Measurements from ENCODE around the gene VAT1. TPM values are rescaled to one million over a fixed set of nuclear protein-coding genes. Genes with fewer than 3 reads are reported as not detected.

The VAT1 gene
- polyA plus RNA-seq, 3 donors from 2014 or later, result 33.7 to 56.3 (median 34.5) TPM

- H3K4me1 Mint-ChIP-seq, result peaks cover 23 to 37% of the 10 kb centered on the region in 2 donors
- H3K27me3 Mint-ChIP-seq (ENCODE audit: low read depth in 3 of 3), result peaks cover 5 to 10% (median 6%) of the 10 kb centered on the region in 3 donors
- H3K27ac Mint-ChIP-seq, result peak overlapping the region in 4 of 6 donors; percentile 8 to 85 (median 63)
- peak overlapping the region; percentile 85 to 95 (median 89) for H3K4me3 Mint-ChIP-seq
- DNase-seq, result peak; percentile 41 to 45 (median 43)
- H3K9me3 Mint-ChIP-seq, result no peaks in the 10 kb centered on the region
- H3K36me3 Mint-ChIP-seq, result no peaks in the 10 kb centered on the region
Measured at GRCh38 chr17:43020789-43021740, 1.1 kb downstream of the VAT1 start.

GRCh38 chr17:43020030-43020621 is 2.1 kb downstream of the VAT1 start:
- Mint-ChIP-seq H3K27ac (peak overlapping the region in 1 of 6 donors; percentile 22), H3K27me3 (ENCODE audit: low read depth in 3 of 3) (peaks cover 5 to 10% (median 6%) of the 10 kb centered on the region in 3 donors)
- no peak for DNase-seq

GRCh38 chr17:43019418-43019817 is 2.8 kb downstream of the VAT1 start:
- no peak for DNase-seq
- peak overlapping the region in 1 of 6 donors; percentile 71 for H3K27ac Mint-ChIP-seq
- peak overlapping the region in 4 of 5 donors; percentile 38 to 87 (median 48) for H3K4me3 Mint-ChIP-seq
- no peaks in the 10 kb centered on the region for H3K9me3 Mint-ChIP-seq
- peaks cover 16 to 29% of the 10 kb centered on the region in 2 donors for H3K4me1 Mint-ChIP-seq
- H3K27me3 Mint-ChIP-seq (ENCODE audit: low read depth in 3 of 3), result peaks cover 3 to 8% (median 5%) of the 10 kb centered on the region in 3 donors
- no peaks in the 10 kb centered on the region for H3K36me3 Mint-ChIP-seq

More at GRCh38 chr17:43020030-43020621, 2.1 kb downstream of the VAT1 start:
- Mint-ChIP-seq H3K9me3 (no peaks in the 10 kb centered on the region), H3K36me3 (no peaks in the 10 kb centered on the region), H3K4me3 (peak overlapping the region; percentile 23 to 87 (median 61)), H3K4me1 (peaks cover 23 to 34% of the 10 kb centered on the region in 2 donors)

GRCh38 chr17:43018932-43019331 is 3.3 kb downstream of the VAT1 start:
- H3K27ac Mint-ChIP-seq, result peak overlapping the region in 2 of 6 donors; percentile 15 to 60
- H3K36me3 Mint-ChIP-seq, result no peaks in the 10 kb centered on the region
- no peak for DNase-seq
- H3K4me1 Mint-ChIP-seq, result peaks cover 12 to 26% of the 10 kb centered on the region in 2 donors
- no peaks in the 10 kb centered on the region for H3K9me3 Mint-ChIP-seq
- no peak overlapping the region for H3K4me3 Mint-ChIP-seq
- H3K27me3 Mint-ChIP-seq (ENCODE audit: low read depth in 3 of 3), result peaks cover 0 to 3% (median 3%) of the 10 kb centered on the region in 3 donors

GRCh38 chr17:43018008-43018853 is 4.0 kb downstream of the VAT1 start:
- no peaks in the 10 kb centered on the region for H3K9me3 Mint-ChIP-seq
- DNase-seq, result peak in 2 of 3 donors; percentile 14 to 18
- no peaks in the 10 kb centered on the region for H3K36me3 Mint-ChIP-seq
- H3K4me1 Mint-ChIP-seq, result peaks cover 12 to 23% of the 10 kb centered on the region in 2 donors
- H3K27me3 Mint-ChIP-seq (ENCODE audit: low read depth in 3 of 3), result peaks cover 0 to 3% (median 3%) of the 10 kb centered on the region in 3 donors
- peak overlapping the region in 1 of 5 donors; percentile 16 for H3K4me3 Mint-ChIP-seq
- peak overlapping the region in 2 of 6 donors; percentile 29 to 60 for H3K27ac Mint-ChIP-seq

- Mint-ChIP-seq H3K9me3 (no peaks in the 10 kb centered on the region), H3K27me3 (ENCODE audit: low read depth in 3 of 3) (peaks cover 0 to 4% (median 3%) of the 10 kb centered on the region in 3 donors), H3K4me3 (no peak overlapping the region), H3K36me3 (peaks cover 0 to 5% (median 0%) of the 10 kb centered on the region in 3 donors), H3K4me1 (peaks cover 16 to 20% of the 10 kb centered on the region in 2 donors), H3K27ac (peak overlapping the region in 2 of 6 donors; percentile 53 to 72)
- DNase-seq, result no peak
Measured at GRCh38 chr17:43016216-43016615, 6.0 kb downstream of the VAT1 start.

- DNase-seq, result no peak
- H3K9me3 Mint-ChIP-seq, result no peaks in the 10 kb centered on the region
- peaks cover 0 to 5% (median under 1%) of the 10 kb centered on the region in 3 donors for H3K36me3 Mint-ChIP-seq
- H3K27me3 Mint-ChIP-seq (ENCODE audit: low read depth in 3 of 3), result peaks cover 0 to 4% (median 3%) of the 10 kb centered on the region in 3 donors
- peak overlapping the region in 2 of 6 donors; percentile 17 to 46 for H3K27ac Mint-ChIP-seq
- H3K4me3 Mint-ChIP-seq, result no peak overlapping the region
- H3K4me1 Mint-ChIP-seq, result peaks cover 14 to 16% of the 10 kb centered on the region in 2 donors
Measured at GRCh38 chr17:43015579-43015978, 6.6 kb downstream of the VAT1 start.

GRCh38 chr17:43014649-43015542 is 7.3 kb downstream of the VAT1 start:
- peaks cover 0 to 5% (median 4%) of the 10 kb centered on the region in 3 donors for H3K36me3 Mint-ChIP-seq
- H3K4me1 Mint-ChIP-seq, result peaks cover 15 to 21% of the 10 kb centered on the region in 2 donors
- H3K27me3 Mint-ChIP-seq (ENCODE audit: low read depth in 3 of 3), result peaks cover 0 to 4% (median 0%) of the 10 kb centered on the region in 3 donors
- H3K27ac Mint-ChIP-seq, result peak overlapping the region; percentile 7 to 55 (median 37)
- no peak overlapping the region for H3K4me3 Mint-ChIP-seq
- no peak for DNase-seq
- no peaks in the 10 kb centered on the region for H3K9me3 Mint-ChIP-seq

- no peak overlapping the region for H3K4me3 Mint-ChIP-seq
- H3K9me3 Mint-ChIP-seq, result no peaks in the 10 kb centered on the region
- peaks cover 0 to 4% (median 0%) of the 10 kb centered on the region in 3 donors for H3K27me3 Mint-ChIP-seq (ENCODE audit: low read depth in 3 of 3)
- peaks cover 0 to 5% (median 4%) of the 10 kb centered on the region in 3 donors for H3K36me3 Mint-ChIP-seq
- peak overlapping the region in 2 of 6 donors; percentile 36 to 55 for H3K27ac Mint-ChIP-seq
- peaks cover 9 to 21% of the 10 kb centered on the region in 2 donors for H3K4me1 Mint-ChIP-seq
- DNase-seq, result no peak
Measured at GRCh38 chr17:43014020-43014648, 8.1 kb downstream of the VAT1 start.

GRCh38 chr17:43013296-43013695 is 8.9 kb downstream of the VAT1 start:
- Mint-ChIP-seq H3K4me3 (no peak overlapping the region), H3K27ac (no peak overlapping the region), H3K4me1 (peaks cover 6 to 15% of the 10 kb centered on the region in 2 donors), H3K9me3 (no peaks in the 10 kb centered on the region), H3K27me3 (ENCODE audit: low read depth in 3 of 3) (peaks cover 0 to 4% (median 0%) of the 10 kb centered on the region in 3 donors), H3K36me3 (peaks cover 0 to 5% (median 4%) of the 10 kb centered on the region in 3 donors)
- no peak for DNase-seq

- no peak overlapping the region for H3K4me3 Mint-ChIP-seq
Measured at GRCh38 chr17:43011728-43012472, 10.3 kb downstream of the VAT1 start.

More at GRCh38 chr17:43011728-43012472, 10.3 kb downstream of the VAT1 start:
- Mint-ChIP-seq H3K9me3 (no peaks in the 10 kb centered on the region), H3K36me3 (peaks cover 0 to 5% (median 4%) of the 10 kb centered on the region in 3 donors), H3K4me1 (peaks cover 10 to 19% of the 10 kb centered on the region in 2 donors), H3K27ac (no peak overlapping the region), H3K27me3 (ENCODE audit: low read depth in 3 of 3) (peaks cover 0 to 4% (median 3%) of the 10 kb centered on the region in 3 donors)
- DNase-seq, result no peak

Data from immature natural killer cell (primary cell).